DND-41 (cell line): Measurements from ENCODE around the gene PPP2R2B.

Source experiments
- ATAC-seq: fragments of 200-7000 bp; cut with Tn5 transposase; 3 replicates; pipeline ENCODE4 v1.9.1; 2021; ENCODE audit warnings: low read depth; ENCODE audit not compliant: insufficient read depth
- DNase-seq: peaks from one replicate; pipeline ENCODE4 v3.0.0-alpha.2; 2020
- H2AFZ ChIP-seq: 2 replicates; pipeline ENCODE4 v1.6.0; 2012; ENCODE audit warnings: low read depth, low read length
- H3K27ac ChIP-seq: 2 replicates; pipeline ENCODE4 v1.5.1; 2012; ENCODE audit warnings: low read length, inconsistent platforms
- H3K27me3 ChIP-seq: fragments of 200-600 bp; sonication (generic); 2 replicates; pipeline ENCODE4 v1.6.0; 2012; ENCODE audit warnings: low read length, mild to moderate bottlenecking, inconsistent platforms; ENCODE audit not compliant: insufficient read depth, poor library complexity
- H3K36me3 ChIP-seq: 2 replicates; pipeline ENCODE4 v1.5.1; 2012; ENCODE audit warnings: low read length, inconsistent platforms; ENCODE audit not compliant: insufficient read depth
- H3K4me1 ChIP-seq: 2 replicates; pipeline ENCODE4 v1.5.1; 2012; ENCODE audit warnings: mild to moderate bottlenecking, low read length; ENCODE audit not compliant: insufficient read depth
- H3K4me2 ChIP-seq: 2 replicates; pipeline ENCODE4 v1.6.0; 2012; ENCODE audit warnings: mild to moderate bottlenecking, moderate library complexity, low read length, inconsistent platforms; ENCODE audit not compliant: insufficient read depth
- H3K4me3 ChIP-seq, 2 experiments: fragments of 200-600 bp in 1 of 2; shearing (Covaris generic) in 1 of 2; 2 replicates each; pipeline ENCODE4 v1.5.1; 2012 to 2016; ENCODE audit warnings: inconsistent platforms in 2 of 2, low read length in 2 of 2, mild to moderate bottlenecking in 2 of 2, low read depth in 1 of 2, moderate library complexity in 1 of 2
- H3K79me2 ChIP-seq: 2 replicates; pipeline ENCODE4 v1.6.0; 2012; ENCODE audit warnings: low read length, inconsistent platforms; ENCODE audit not compliant: insufficient read depth
- H3K9ac ChIP-seq: 2 replicates; pipeline ENCODE4 v1.6.0; 2012; ENCODE audit warnings: low read depth, mild to moderate bottlenecking, inconsistent platforms, low read length, moderate library complexity
- H3K9me3 ChIP-seq: 2 replicates; pipeline ENCODE4 v1.5.1; 2012; ENCODE audit warnings: low read length, moderate library complexity, mild to moderate bottlenecking, inconsistent platforms; ENCODE audit not compliant: insufficient read depth, severe bottlenecking
- H4K20me1 ChIP-seq: 2 replicates; pipeline ENCODE4 v1.6.0; 2012; ENCODE audit warnings: low read length; ENCODE audit not compliant: insufficient read depth
- CTCF ChIP-seq: IDR thresholded peaks from 2 replicates; pipeline ENCODE4 v1.5.1; 2012; ENCODE audit warnings: borderline replicate concordance, low read length, moderate library complexity, mild to moderate bottlenecking; ENCODE audit not compliant: poor library complexity, severe bottlenecking; ENCODE audit errors: extremely low read depth
- EZH2 ChIP-seq: IDR thresholded peaks from 3 replicates; pipeline ENCODE4 v1.6.1; 2012; ENCODE audit warnings: borderline replicate concordance, low read depth, mild to moderate bottlenecking, moderate library complexity, low read length, inconsistent platforms; ENCODE audit not compliant: severe bottlenecking

PPP2R2B gene

GRCh38 chr5:146904890-146905289, 26.3 kb upstream of the PPP2R2B start:
- TF ChIP-seq CTCF (no peak), EZH2 (no peak)
- Histone ChIP-seq H3K27ac (no peak overlapping the region), H4K20me1 (no peaks in the 10 kb centered on the region), H3K9me3 (no peaks in the 10 kb centered on the region), H3K4me1 (no peaks in the 10 kb centered on the region), H2AFZ (no peak overlapping the region), H3K27me3 (no peaks in the 10 kb centered on the region), H3K9ac (no peak overlapping the region), H3K36me3 (no peaks in the 10 kb centered on the region), H3K4me3 (no peak overlapping the region), H3K4me2 (no peak overlapping the region), H3K79me2 (no peaks in the 10 kb centered on the region)
- no peak for DNase-seq
- ATAC-seq: no peak

- H2AFZ ChIP-seq: no peak overlapping the region
- H3K36me3 ChIP-seq: no peaks in the 10 kb centered on the region
- H3K27ac ChIP-seq: no peak overlapping the region
- no peaks in the 10 kb centered on the region for H4K20me1 ChIP-seq
- no peak overlapping the region for H3K4me3 ChIP-seq
- H3K79me2 ChIP-seq: no peaks in the 10 kb centered on the region
- no peaks in the 10 kb centered on the region for H3K27me3 ChIP-seq
- no peaks in the 10 kb centered on the region for H3K9me3 ChIP-seq
- no peak overlapping the region for H3K4me2 ChIP-seq
- no peaks in the 10 kb centered on the region for H3K4me1 ChIP-seq
- no peak for DNase-seq
- TF ChIP-seq CTCF (no peak), EZH2 (no peak)
- ATAC-seq: no peak
- H3K9ac ChIP-seq: no peak overlapping the region
These were observed 25.2 kb upstream of the PPP2R2B start for GRCh38 chr5:146903789-146904188.

GRCh38 chr5:146902471-146902870, 23.9 kb upstream of the PPP2R2B start:
- no peak overlapping the region for H3K4me3 ChIP-seq
- no peaks in the 10 kb centered on the region for H3K79me2 ChIP-seq
- no peaks in the 10 kb centered on the region for H3K4me1 ChIP-seq
- no peaks in the 10 kb centered on the region for H3K36me3 ChIP-seq
- H3K27ac ChIP-seq: no peak overlapping the region
- DNase-seq: no peak
- no peaks in the 10 kb centered on the region for H3K9me3 ChIP-seq
- no peaks in the 10 kb centered on the region for H4K20me1 ChIP-seq
- H3K27me3 ChIP-seq: no peaks in the 10 kb centered on the region
- TF ChIP-seq CTCF (no peak), EZH2 (no peak)
- H3K4me2 ChIP-seq: no peak overlapping the region
- H3K9ac ChIP-seq: no peak overlapping the region
- no peak overlapping the region for H2AFZ ChIP-seq
- no peak for ATAC-seq

- Histone ChIP-seq H3K36me3 (no peaks in the 10 kb centered on the region), H3K4me2 (no peak overlapping the region), H3K9me3 (no peaks in the 10 kb centered on the region), H3K4me1 (no peaks in the 10 kb centered on the region), H3K9ac (no peak overlapping the region), H3K27ac (no peak overlapping the region), H3K79me2 (no peaks in the 10 kb centered on the region), H3K4me3 (no peak overlapping the region), H2AFZ (no peak overlapping the region), H4K20me1 (no peaks in the 10 kb centered on the region), H3K27me3 (no peaks in the 10 kb centered on the region)
- ATAC-seq (no peak), DNase-seq (no peak)
- TF ChIP-seq CTCF: no peak
- TF ChIP-seq EZH2: no peak
These were observed 18.5 kb upstream of the PPP2R2B start for GRCh38 chr5:146897061-146897460.
